ENCODE results near the gene SDHB. TPM values are rescaled to one million over a fixed set of nuclear protein-coding genes. Genes with fewer than 3 reads are reported as not detected.
A peak's percentile ranks its signal among the peaks of the same experiment; 100 is the strongest.

Gene SDHB
- total RNA-seq = 100 to 1,000 TPM; 238 to 405 (median 328) TPM

DNA sequence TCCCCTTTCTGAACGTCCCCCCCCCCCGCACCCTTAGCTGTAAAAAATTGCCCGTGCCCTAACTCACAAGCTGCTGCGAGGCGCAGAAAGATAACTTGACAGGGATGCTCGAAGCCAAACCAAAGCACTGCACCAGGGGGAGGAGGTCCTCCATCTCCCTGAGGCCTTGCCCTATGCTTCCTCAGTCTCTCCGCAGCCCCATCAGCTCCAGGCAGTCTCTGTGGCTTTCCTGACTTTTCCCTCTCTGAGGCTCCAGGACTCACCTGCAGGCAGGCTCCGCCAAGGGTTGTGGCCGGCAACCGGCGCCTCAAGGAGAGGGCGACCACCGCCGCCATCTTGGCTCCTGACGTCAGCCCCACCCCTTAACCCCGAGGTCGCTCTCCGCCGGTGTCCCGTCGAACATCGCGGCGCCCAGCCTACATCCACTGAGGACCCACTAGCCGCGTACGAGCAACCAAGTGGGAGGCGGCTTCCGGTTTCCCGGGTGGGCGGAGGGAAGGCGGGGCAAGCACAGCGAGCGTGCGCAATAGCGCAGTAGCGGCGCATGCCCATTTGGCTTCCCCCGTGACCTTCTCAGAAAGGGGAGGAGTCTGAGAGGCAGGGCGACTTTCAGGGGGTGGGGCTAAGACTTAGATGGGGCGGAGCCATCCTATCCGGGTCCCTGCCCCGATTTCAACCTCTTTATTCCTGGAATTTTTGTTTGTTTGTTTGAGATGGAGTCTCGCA is at the start of gene SDHB:
SDHB (minus strand) TSS at position 348 of the 726 bp plus-strand sequence; CDS start at position 335, 13 bp downstream.
- intact Hi-C loops (cut with DNase I; ENCODE audit: low total_unique reads) = loop anchor here (5.0 to 10.0 kb wide), 3 partner anchors 42 to 381 kb away; partner anchors contain the start of genes ATP13A2 and RCC2
- no peaks in the 10 kb centered on the region for H3K27me3 ChIP-seq

DNA sequence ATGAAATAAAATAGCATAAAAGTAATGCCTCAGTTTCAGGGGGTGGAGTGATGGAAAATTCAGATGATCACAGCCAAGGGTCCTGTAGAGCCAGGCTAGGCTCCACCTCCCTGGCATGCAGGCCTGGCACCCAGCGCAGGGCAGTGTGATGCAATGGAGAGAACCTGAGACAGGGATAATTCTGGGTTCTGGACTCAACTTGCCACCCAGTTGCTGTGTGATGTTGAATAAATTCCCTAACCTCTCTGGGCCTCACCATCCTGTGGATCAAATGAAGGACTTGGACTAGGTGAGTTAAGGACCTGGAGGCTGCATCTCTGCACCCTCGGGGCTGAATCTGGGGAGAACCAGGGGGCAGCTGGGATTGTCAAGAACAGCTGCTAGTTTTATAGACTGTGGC is 48.4 kb upstream of the SDHB start:
- H3K4me3 ChIP-seq = no peak overlapping the region
- H3K36me3 ChIP-seq = no peaks in the 10 kb centered on the region
- in situ Hi-C loops (cut with MboI; ENCODE audit: low sequenced_read_pairs in 4 of 4) = no loop called here
- peak; percentile 22 to 29 for ATAC-seq
- H3K27me3 ChIP-seq = no peaks in the 10 kb centered on the region
- peak overlapping the region; percentile 89 to 97 (median 96) for H3K27ac ChIP-seq
- DNase-seq = peak in 1 of 2 donors; percentile 83
- intact Hi-C loops (cut with DNase I; ENCODE audit: low total_unique reads) = no loop called here
- H3K9me3 ChIP-seq = no peaks in the 10 kb centered on the region
- TF ChIP-seq, protein P1, sequence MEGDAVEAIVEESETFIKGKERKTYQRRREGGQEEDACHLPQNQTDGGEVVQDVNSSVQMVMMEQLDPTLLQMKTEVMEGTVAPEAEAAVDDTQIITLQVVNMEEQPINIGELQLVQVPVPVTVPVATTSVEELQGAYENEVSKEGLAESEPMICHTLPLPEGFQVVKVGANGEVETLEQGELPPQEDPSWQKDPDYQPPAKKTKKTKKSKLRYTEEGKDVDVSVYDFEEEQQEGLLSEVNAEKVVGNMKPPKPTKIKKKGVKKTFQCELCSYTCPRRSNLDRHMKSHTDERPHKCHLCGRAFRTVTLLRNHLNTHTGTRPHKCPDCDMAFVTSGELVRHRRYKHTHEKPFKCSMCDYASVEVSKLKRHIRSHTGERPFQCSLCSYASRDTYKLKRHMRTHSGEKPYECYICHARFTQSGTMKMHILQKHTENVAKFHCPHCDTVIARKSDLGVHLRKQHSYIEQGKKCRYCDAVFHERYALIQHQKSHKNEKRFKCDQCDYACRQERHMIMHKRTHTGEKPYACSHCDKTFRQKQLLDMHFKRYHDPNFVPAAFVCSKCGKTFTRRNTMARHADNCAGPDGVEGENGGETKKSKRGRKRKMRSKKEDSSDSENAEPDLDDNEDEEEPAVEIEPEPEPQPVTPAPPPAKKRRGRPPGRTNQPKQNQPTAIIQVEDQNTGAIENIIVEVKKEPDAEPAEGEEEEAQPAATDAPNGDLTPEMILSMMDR (IDR thresholded peaks at IDR 0.05 in 4 of 5, conservative IDR thresholded peaks at IDR 0.05 in 1 of 5) = no peak
- no peak for TF ChIP-seq POLR2A (IDR thresholded peaks at IDR 0.05)
- peaks cover 44 to 52% of the 10 kb centered on the region in 2 donors for H3K4me1 ChIP-seq

More for the DNA sequence above, at the start of gene SDHB:
- Histone ChIP-seq H3K4me3 (peak within 1 kb of the TSS; percentile 92 to 97 (median 94)), H3K4me1 (peaks cover 23 to 24% of the 10 kb centered on the region in 2 donors), H3K36me3 (peaks cover 0 to 16% of the 10 kb centered on the region in 2 donors), H3K9me3 (no peaks in the 10 kb centered on the region), H3K27ac (peak within 1 kb of the TSS; percentile 96 to 97 (median 96))
- ATAC-seq (peak; percentile 95 to 97), DNase-seq (peak; percentile 98)
- peak; percentile 95 to 97 for TF ChIP-seq POLR2A (IDR thresholded peaks at IDR 0.05)
- TF ChIP-seq, protein P1 (IDR thresholded peaks at IDR 0.05 in 4 of 5, conservative IDR thresholded peaks at IDR 0.05 in 1 of 5) = no peak
- in situ Hi-C loops (cut with MboI; ENCODE audit: low sequenced_read_pairs in 4 of 4) = no loop called here

DNA sequence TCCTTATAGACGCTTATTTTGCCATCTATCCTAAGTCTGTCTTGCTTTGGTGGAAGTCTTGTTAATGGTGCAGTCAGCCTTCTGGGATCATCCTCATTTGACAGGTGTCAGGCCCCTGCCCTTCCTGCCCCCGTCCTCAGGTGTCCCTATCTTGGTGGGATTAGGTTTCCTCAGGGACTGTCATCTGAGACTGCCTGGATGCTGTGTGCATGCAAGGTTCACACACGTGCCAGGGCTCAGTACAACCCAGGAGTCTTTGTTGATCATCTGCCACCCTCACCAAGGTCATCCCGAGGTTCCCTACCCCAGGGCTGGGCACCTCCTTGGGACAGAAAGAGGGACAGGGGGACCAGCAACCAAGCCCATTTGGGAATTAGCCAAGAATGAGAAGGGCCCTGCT is 47.4 kb upstream of the SDHB start:
- H3K36me3 ChIP-seq = no peaks in the 10 kb centered on the region
- in situ Hi-C loops (cut with MboI; ENCODE audit: low sequenced_read_pairs in 4 of 4) = no loop called here
- intact Hi-C loops (cut with DNase I; ENCODE audit: low total_unique reads) = no loop called here
- H3K27me3 ChIP-seq = no peaks in the 10 kb centered on the region
- no peaks in the 10 kb centered on the region for H3K9me3 ChIP-seq
- H3K27ac ChIP-seq = peak overlapping the region; percentile 89 to 97 (median 96)
- DNase-seq (peak; percentile 91 to 95), ATAC-seq (peak; percentile 72 to 78)
- H3K4me3 ChIP-seq = no peak overlapping the region
- peaks cover 50 to 62% of the 10 kb centered on the region in 2 donors for H3K4me1 ChIP-seq
- TF ChIP-seq, protein P1 (IDR thresholded peaks at IDR 0.05 in 4 of 5, conservative IDR thresholded peaks at IDR 0.05 in 1 of 5) = no peak
- TF ChIP-seq POLR2A (IDR thresholded peaks at IDR 0.05) = peak in 1 of 2 donors; percentile 15

DNA sequence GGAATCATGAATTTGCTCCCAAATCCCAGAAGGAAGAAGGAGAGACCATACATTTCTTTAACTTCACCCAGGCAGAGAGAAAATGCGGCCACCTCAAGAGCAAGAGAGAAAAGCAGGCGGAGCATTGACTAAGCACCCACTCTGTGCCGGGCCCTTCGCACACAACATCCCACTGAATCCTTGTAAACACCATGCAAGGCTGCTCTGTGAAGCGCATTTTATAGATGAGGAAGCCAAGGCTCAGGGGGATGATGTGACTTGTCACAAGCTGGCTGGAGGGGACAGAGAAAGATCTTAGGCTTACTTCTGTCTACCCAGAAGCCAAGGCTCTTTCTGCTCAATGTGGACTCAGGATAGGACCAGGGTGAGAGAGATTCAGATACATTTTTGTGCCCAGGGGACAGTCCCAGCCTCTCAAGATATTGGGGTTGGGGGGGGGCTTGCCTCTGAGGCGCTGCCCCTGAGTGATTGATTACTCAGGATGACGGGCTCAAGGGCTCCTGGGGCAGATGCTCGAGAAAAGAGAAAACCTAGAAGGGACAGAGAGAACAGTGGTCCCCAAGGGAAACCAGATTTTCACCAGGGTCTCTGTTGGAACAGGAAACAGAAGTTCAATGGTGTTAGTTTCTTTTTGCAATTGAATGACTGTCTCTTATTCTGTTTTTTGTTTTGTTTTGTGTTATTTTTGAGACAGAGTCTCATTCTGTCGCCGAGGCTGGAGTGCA is 45.9 kb upstream of the SDHB start:
- ATAC-seq (peak in 1 of 2 donors; percentile 4), DNase-seq (no peak)
- no peaks in the 10 kb centered on the region for H3K27me3 ChIP-seq
- peaks cover 55 to 77% of the 10 kb centered on the region in 2 donors for H3K4me1 ChIP-seq
- H3K4me3 ChIP-seq = no peak overlapping the region
- H3K9me3 ChIP-seq = no peaks in the 10 kb centered on the region
- H3K36me3 ChIP-seq = peaks cover 0 to 7% of the 10 kb centered on the region in 2 donors
- in situ Hi-C loops (cut with MboI; ENCODE audit: low sequenced_read_pairs in 4 of 4) = no loop called here
- peak overlapping the region; percentile 89 to 97 (median 96) for H3K27ac ChIP-seq
- no peak for TF ChIP-seq POLR2A (IDR thresholded peaks at IDR 0.05)
- TF ChIP-seq, protein P1 (IDR thresholded peaks at IDR 0.05 in 4 of 5, conservative IDR thresholded peaks at IDR 0.05 in 1 of 5) = no peak
- intact Hi-C loops (cut with DNase I; ENCODE audit: low total_unique reads) = loop anchor here (1.0 to 2.0 kb wide), 2 partner anchors 15 to 37 kb away; no protein-coding TSS in a partner anchor

Data from gastrocnemius medialis (tissue), 4 donors.